Upper lobe of left lung (tissue), 4 donors: ENCODE measurements around the gene TMEM198.

Experiments
- POLR2A ChIP-seq, 4 donors: fragments of 450-650 bp; IDR thresholded peaks; one replicate each; pipeline ENCODE4 v1.5.1; 2016 to 2017; ENCODE audit warnings: antibody characterized with exemption in 4 of 4, mild to moderate bottlenecking in 2 of 4
- POLR2AphosphoS5 ChIP-seq, 2 donors: sonication (generic); formaldehyde crosslinking; IDR thresholded peaks; one replicate each; pipeline ENCODE4 v1.5.1; 2017; ENCODE audit warnings: antibody characterized with exemption in 2 of 2
- TF ChIP-seq, protein P1 (sequence below), 6 experiments: fragments of 450-650 bp in 4 of 6; fragments of 200-600 bp in 2 of 6; sonication (generic) in 2 of 6; IDR thresholded peaks; one replicate each; pipeline ENCODE4 v1.5.1; 2016 to 2019; ENCODE audit warnings: antibody characterized with exemption in 6 of 6

DNA sequence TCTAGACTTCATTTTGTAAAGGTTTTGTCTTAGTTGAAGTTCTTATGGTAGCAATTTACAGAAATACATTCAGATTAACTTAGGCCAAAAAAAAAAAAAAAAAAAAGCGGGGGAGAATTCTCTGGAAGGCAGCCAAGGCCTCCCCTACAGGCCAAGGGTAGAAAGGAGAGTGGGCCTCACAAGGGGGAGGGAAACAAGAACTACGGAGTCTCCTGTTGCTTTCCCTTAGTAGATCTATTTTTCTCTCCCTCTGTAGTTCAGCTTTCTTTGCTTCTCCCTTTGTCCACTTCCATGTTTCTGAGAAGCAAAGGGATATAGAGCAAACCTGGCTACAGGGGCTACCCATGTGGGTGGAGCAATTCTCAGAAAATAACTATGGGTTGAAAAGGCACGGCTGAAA, 51.4 kb downstream of the TMEM198 start:
- TF ChIP-seq, protein P1, sequence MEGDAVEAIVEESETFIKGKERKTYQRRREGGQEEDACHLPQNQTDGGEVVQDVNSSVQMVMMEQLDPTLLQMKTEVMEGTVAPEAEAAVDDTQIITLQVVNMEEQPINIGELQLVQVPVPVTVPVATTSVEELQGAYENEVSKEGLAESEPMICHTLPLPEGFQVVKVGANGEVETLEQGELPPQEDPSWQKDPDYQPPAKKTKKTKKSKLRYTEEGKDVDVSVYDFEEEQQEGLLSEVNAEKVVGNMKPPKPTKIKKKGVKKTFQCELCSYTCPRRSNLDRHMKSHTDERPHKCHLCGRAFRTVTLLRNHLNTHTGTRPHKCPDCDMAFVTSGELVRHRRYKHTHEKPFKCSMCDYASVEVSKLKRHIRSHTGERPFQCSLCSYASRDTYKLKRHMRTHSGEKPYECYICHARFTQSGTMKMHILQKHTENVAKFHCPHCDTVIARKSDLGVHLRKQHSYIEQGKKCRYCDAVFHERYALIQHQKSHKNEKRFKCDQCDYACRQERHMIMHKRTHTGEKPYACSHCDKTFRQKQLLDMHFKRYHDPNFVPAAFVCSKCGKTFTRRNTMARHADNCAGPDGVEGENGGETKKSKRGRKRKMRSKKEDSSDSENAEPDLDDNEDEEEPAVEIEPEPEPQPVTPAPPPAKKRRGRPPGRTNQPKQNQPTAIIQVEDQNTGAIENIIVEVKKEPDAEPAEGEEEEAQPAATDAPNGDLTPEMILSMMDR (IDR thresholded peaks at IDR 0.05) = no peak
- TF ChIP-seq POLR2A (IDR thresholded peaks at IDR 0.05) = no peak
- TF ChIP-seq POLR2AphosphoS5 (IDR thresholded peaks at IDR 0.05) = no peak
